ENCODE measurements around the gene SLFN13.
"Not testable (repeated sequence)": the region's sequence is repeated elsewhere in the genome, so short reads cannot be mapped to it uniquely, and the experiment has no call there.

SLFN13 gene

GRCh38 chr17:35429702-35430101 lies 18.9 kb downstream of the SLFN13 start:
- no peak for DNase-seq

- no peak for DNase-seq
Observed at GRCh38 chr17:35428229-35428628, 20.3 kb downstream of the SLFN13 start.

- no peak for DNase-seq
Observed at GRCh38 chr17:35423761-35424160, 24.8 kb downstream of the SLFN13 start.

- DNase-seq, result not testable (repeated sequence)
Observed at GRCh38 chr17:35421069-35421468, 27.5 kb downstream of the SLFN13 start.

- DNase-seq, result no peak
Observed at GRCh38 chr17:35416659-35417058, 31.9 kb downstream of the SLFN13 start.

- not testable (repeated sequence) for DNase-seq
Observed at GRCh38 chr17:35414707-35415106, 33.9 kb downstream of the SLFN13 start.

- DNase-seq, result no peak
Observed at GRCh38 chr17:35414247-35414646, 34.3 kb downstream of the SLFN13 start.

GRCh38 chr17:35407531-35407930 lies 41.0 kb downstream of the SLFN13 start:
- DNase-seq, result no peak

GRCh38 chr17:35406568-35406967 lies 42.0 kb downstream of the SLFN13 start:
- no peak for DNase-seq

- no peak for DNase-seq
Observed at GRCh38 chr17:35404360-35404759, 44.2 kb downstream of the SLFN13 start.

- not testable (repeated sequence) for DNase-seq
Observed at GRCh38 chr17:35393783-35394182, 54.8 kb downstream of the SLFN13 start.

- DNase-seq, result no peak
Observed at GRCh38 chr17:35390663-35391062, 57.9 kb downstream of the SLFN13 start.

- no peak for DNase-seq
Observed at GRCh38 chr17:35390156-35390555, 58.4 kb downstream of the SLFN13 start.

GRCh38 chr17:35387496-35387895 lies 61.1 kb downstream of the SLFN13 start:
- no peak for DNase-seq

Data from stimulated activated CD8-positive, alpha-beta memory T cell treated with anti-CD3 and anti-CD28 coated beads, Interleukin-4, amount 100 ng/mL, for 48 hours (primary cell).